ENCODE measurements around the gene CLMP. TPM values are rescaled to one million over a fixed set of nuclear protein-coding genes. Genes with fewer than 3 reads are reported as not detected.

The CLMP gene
- total and polyA plus RNA-seq, 2 experiments from 2014 or later, result 7.1 to 18.4 TPM

GRCh38 chr11:123151366-123151765 is 43.7 kb downstream of the CLMP start:
- Histone ChIP-seq H4K20me1 (replicated peaks; ENCODE audit: insufficient read depth) (no peaks in the 10 kb centered on the region), H3K4me2 (no peak overlapping the region), H3K4me3 (no peak overlapping the region), H3K27ac (ENCODE audit: low read depth) (no peak overlapping the region), H3K79me2 (replicated peaks; ENCODE audit: insufficient read depth) (peaks cover 6% of the 10 kb centered on the region), H3K4me1 (ENCODE audit: insufficient read depth) (no peaks in the 10 kb centered on the region), H3F3A (replicated peaks; ENCODE audit: low read depth) (0 out of 2 replicates have a peak, but pooled peaks cover 3% of the 10 kb centered on the region), H3K27me3 (ENCODE audit: insufficient read depth) (no peaks in the 10 kb centered on the region), H2AFZ (no peak overlapping the region), H3K36me3 (ENCODE audit: insufficient read depth) (no peaks in the 10 kb centered on the region), H3K9me2 (ENCODE audit: insufficient read depth) (no peaks in the 10 kb centered on the region; the same call in 1 of the 2 replicates)
- TF ChIP-seq ZNF331 (CRISPR knock-in tag; IDR thresholded peaks at IDR 0.05; ENCODE audit: low read depth), result no peak
- no peak for TF ChIP-seq STAT1 (IDR thresholded peaks at IDR 0.05; ENCODE audit: unreplicated experiment)
- Mint-ChIP-seq H3K9me3 (no peaks in the 10 kb centered on the region), H3K4me3 (no peak overlapping the region), H3K27me3 (ENCODE audit: insufficient read depth, low read depth, poor library complexity) (no peaks in the 10 kb centered on the region), H3K36me3 (ENCODE audit: low read depth) (peaks cover 4% of the 10 kb centered on the region; the same call in 1 of the 3 replicates), H3K27ac (no peak overlapping the region), H3K4me1 (peaks cover 11% of the 10 kb centered on the region)
- DNase-seq (ENCODE audit: low spot score) (no peak), ATAC-seq (no peak)

DNA sequence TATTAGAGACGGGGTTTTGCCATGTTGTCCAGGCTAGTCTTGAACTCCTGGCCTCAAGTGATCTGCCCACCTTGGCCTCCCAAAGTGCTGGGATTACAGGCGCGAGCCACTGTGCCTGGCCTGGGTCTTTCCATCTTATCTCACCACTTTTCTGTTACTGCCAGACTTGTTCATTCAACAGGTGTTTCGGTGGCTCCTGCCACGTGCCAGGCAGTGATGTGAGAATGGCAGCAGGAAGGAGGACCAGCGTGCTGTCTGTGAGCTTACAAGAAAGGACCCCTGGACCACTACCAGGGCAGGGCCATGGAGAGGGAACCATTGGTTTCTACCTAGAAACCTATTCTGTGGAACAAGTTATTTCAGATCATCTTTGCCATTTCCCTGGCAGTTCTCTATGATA is 44.2 kb downstream of the CLMP start:
- H3K79me2 ChIP-seq (replicated peaks; ENCODE audit: insufficient read depth), result 0 out of 2 replicates have a peak, but pooled peaks cover 1% of the 10 kb centered on the region
- H3K27me3 ChIP-seq (ENCODE audit: insufficient read depth), result no peaks in the 10 kb centered on the region
- H3K4me2 ChIP-seq, result no peak overlapping the region
- no peak overlapping the region for H3K27ac ChIP-seq (ENCODE audit: low read depth)
- no peaks in the 10 kb centered on the region for H3K27me3 Mint-ChIP-seq (ENCODE audit: insufficient read depth, low read depth, poor library complexity)
- H2AFZ ChIP-seq, result no peak overlapping the region
- H3K4me3 ChIP-seq, result no peak overlapping the region
- H3K9me2 ChIP-seq (ENCODE audit: insufficient read depth), result no peaks in the 10 kb centered on the region; the same call in 1 of the 2 replicates
- peaks cover 3% of the 10 kb centered on the region; the same call in 1 of the 3 replicates for H3K36me3 Mint-ChIP-seq (ENCODE audit: low read depth)
- H3F3A ChIP-seq (replicated peaks; ENCODE audit: low read depth), result 0 out of 2 replicates have a peak, but pooled peaks cover 3% of the 10 kb centered on the region
- H3K4me3 Mint-ChIP-seq, result no peak overlapping the region
- peaks cover 2% of the 10 kb centered on the region; the same call in 1 of the 2 replicates for H3K4me1 ChIP-seq (ENCODE audit: insufficient read depth)
- ATAC-seq (no peak), DNase-seq (ENCODE audit: low spot score) (no peak)
- no peak overlapping the region for H3K27ac Mint-ChIP-seq
- H3K36me3 ChIP-seq (ENCODE audit: insufficient read depth), result no peaks in the 10 kb centered on the region
- TF ChIP-seq CTCF (conservative IDR thresholded peaks at IDR 0.05; ENCODE audit: low read depth in 2 of 2), result no peak
- no peak for TF ChIP-seq EZH2 (IDR thresholded peaks at IDR 0.05; ENCODE audit: low read depth, unreplicated experiment)
- no peak for TF ChIP-seq CREB1 (CRISPR knock-in tag; IDR thresholded peaks at IDR 0.05; ENCODE audit: low read depth)
- no peak for TF ChIP-seq JUNB (IDR thresholded peaks at IDR 0.05; ENCODE audit: unreplicated experiment)
- no peaks in the 10 kb centered on the region for H4K20me1 ChIP-seq (replicated peaks; ENCODE audit: insufficient read depth)
- H3K4me1 Mint-ChIP-seq, result peaks cover 10% of the 10 kb centered on the region
- no peaks in the 10 kb centered on the region for H3K9me3 Mint-ChIP-seq

DNA sequence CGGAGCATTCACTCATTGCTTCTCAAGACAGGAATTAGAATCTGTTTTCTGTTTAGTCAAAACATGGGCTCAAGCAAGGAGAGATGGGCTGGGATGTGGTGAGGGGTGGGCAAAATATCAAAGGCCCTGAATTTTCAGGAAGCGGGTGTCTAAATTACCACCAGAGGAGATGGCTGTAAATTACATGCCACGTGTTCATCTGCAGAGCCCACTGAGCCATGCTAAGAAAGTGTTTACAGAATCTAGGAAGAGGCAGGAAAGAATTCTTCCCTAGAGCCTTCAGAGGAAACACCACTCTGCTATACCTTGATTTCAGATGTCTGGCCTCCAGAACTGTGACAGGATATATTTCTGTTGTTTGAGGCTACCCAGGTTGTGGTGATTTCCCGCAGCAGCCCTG is 46.1 kb downstream of the CLMP start:
- Histone ChIP-seq H3K4me3 (no peak overlapping the region), H3K4me2 (no peak overlapping the region), H2AFZ (no peak overlapping the region), H3F3A (replicated peaks; ENCODE audit: low read depth) (0 out of 2 replicates have a peak, but pooled peaks cover 3% of the 10 kb centered on the region), H3K36me3 (ENCODE audit: insufficient read depth) (no peaks in the 10 kb centered on the region), H3K79me2 (replicated peaks; ENCODE audit: insufficient read depth) (no peaks in the 10 kb centered on the region), H3K27me3 (ENCODE audit: insufficient read depth) (no peaks in the 10 kb centered on the region), H3K27ac (ENCODE audit: low read depth) (no peak overlapping the region), H4K20me1 (replicated peaks; ENCODE audit: insufficient read depth) (no peaks in the 10 kb centered on the region), H3K9me2 (ENCODE audit: insufficient read depth) (no peaks in the 10 kb centered on the region), H3K4me1 (ENCODE audit: insufficient read depth) (peaks cover 17% of the 10 kb centered on the region)
- no peak overlapping the region for H3K27ac Mint-ChIP-seq
- ATAC-seq (no peak), DNase-seq (ENCODE audit: low spot score) (no peak)
- peaks cover 21% of the 10 kb centered on the region for H3K4me1 Mint-ChIP-seq
- peaks cover 5% of the 10 kb centered on the region for H3K27me3 Mint-ChIP-seq (ENCODE audit: insufficient read depth, low read depth, poor library complexity)
- H3K9me3 Mint-ChIP-seq, result no peaks in the 10 kb centered on the region; the same call in 2 of the 3 replicates
- H3K36me3 Mint-ChIP-seq (ENCODE audit: low read depth), result peaks cover 5% of the 10 kb centered on the region; the same call in 2 of the 3 replicates
- no peak overlapping the region for H3K4me3 Mint-ChIP-seq
- TF ChIP-seq, protein P1, sequence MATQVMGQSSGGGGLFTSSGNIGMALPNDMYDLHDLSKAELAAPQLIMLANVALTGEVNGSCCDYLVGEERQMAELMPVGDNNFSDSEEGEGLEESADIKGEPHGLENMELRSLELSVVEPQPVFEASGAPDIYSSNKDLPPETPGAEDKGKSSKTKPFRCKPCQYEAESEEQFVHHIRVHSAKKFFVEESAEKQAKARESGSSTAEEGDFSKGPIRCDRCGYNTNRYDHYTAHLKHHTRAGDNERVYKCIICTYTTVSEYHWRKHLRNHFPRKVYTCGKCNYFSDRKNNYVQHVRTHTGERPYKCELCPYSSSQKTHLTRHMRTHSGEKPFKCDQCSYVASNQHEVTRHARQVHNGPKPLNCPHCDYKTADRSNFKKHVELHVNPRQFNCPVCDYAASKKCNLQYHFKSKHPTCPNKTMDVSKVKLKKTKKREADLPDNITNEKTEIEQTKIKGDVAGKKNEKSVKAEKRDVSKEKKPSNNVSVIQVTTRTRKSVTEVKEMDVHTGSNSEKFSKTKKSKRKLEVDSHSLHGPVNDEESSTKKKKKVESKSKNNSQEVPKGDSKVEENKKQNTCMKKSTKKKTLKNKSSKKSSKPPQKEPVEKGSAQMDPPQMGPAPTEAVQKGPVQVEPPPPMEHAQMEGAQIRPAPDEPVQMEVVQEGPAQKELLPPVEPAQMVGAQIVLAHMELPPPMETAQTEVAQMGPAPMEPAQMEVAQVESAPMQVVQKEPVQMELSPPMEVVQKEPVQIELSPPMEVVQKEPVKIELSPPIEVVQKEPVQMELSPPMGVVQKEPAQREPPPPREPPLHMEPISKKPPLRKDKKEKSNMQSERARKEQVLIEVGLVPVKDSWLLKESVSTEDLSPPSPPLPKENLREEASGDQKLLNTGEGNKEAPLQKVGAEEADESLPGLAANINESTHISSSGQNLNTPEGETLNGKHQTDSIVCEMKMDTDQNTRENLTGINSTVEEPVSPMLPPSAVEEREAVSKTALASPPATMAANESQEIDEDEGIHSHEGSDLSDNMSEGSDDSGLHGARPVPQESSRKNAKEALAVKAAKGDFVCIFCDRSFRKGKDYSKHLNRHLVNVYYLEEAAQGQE (IDR thresholded peaks at IDR 0.05; ENCODE audit: unreplicated experiment), result no peak
- TF ChIP-seq EZH2 (IDR thresholded peaks at IDR 0.05; ENCODE audit: low read depth, unreplicated experiment) (no peak), STAT1 (IDR thresholded peaks at IDR 0.05; ENCODE audit: unreplicated experiment) (no peak), POLR2AphosphoS5 (IDR thresholded peaks at IDR 0.05; ENCODE audit: low read depth) (no peak)
